GM23248 (cell line): ENCODE data around the gene HRH1. TPM values are rescaled to one million over a fixed set of nuclear protein-coding genes. Genes with fewer than 3 reads are reported as not detected.

Experiments used
- DNase-seq: peaks from one replicate; pipeline ENCODE4 v3.0.0-alpha.2; 2015
- H2AFZ ChIP-seq: fragments of 200-600 bp; sonication (generic); 2 replicates; pipeline ENCODE4 v1.6.1; 2016; ENCODE audit warnings: antibody characterized with exemption
- H3F3A ChIP-seq: fragments of 200-600 bp; sonication (generic); 2 replicates; pipeline ENCODE4 v1.6.1; 2016; ENCODE audit warnings: mild to moderate bottlenecking, antibody characterized with exemption, mixed run types; ENCODE audit not compliant: insufficient read depth
- H3K27ac ChIP-seq: fragments of 200-600 bp; sonication (generic); 2 replicates; pipeline ENCODE4 v1.5.1; 2016; ENCODE audit warnings: mild to moderate bottlenecking
- H3K27me3 ChIP-seq: fragments of 200-600 bp; sonication (generic); replicated peaks from 2 replicates; pipeline ENCODE4 v1.6.1; 2016; ENCODE audit warnings: mild to moderate bottlenecking; ENCODE audit not compliant: insufficient read depth
- H3K36me3 ChIP-seq: fragments of 200-600 bp; sonication (generic); 2 replicates; pipeline ENCODE4 v1.6.1; 2016; ENCODE audit warnings: low read depth, mild to moderate bottlenecking
- H3K4me1 ChIP-seq: fragments of 200-600 bp; sonication (generic); 2 replicates; pipeline ENCODE4 v1.6.1; 2016; ENCODE audit warnings: mild to moderate bottlenecking; ENCODE audit not compliant: insufficient read depth
- H3K4me2 ChIP-seq: fragments of 200-600 bp; sonication (generic); one replicate; pipeline ENCODE4 v1.6.1; 2016; ENCODE audit warnings: mild to moderate bottlenecking; ENCODE audit not compliant: unreplicated experiment
- H3K4me3 ChIP-seq: fragments of 200-600 bp; sonication (generic); 2 replicates; pipeline ENCODE4 v1.5.1; 2016; ENCODE audit warnings: mild to moderate bottlenecking
- H3K79me2 ChIP-seq: fragments of 200-600 bp; sonication (generic); 2 replicates; pipeline ENCODE4 v1.6.1; 2016; ENCODE audit warnings: mild to moderate bottlenecking; ENCODE audit not compliant: insufficient read depth
- H3K9ac ChIP-seq: fragments of 200-600 bp; sonication (generic); 2 replicates; pipeline ENCODE4 v1.6.1; 2016; ENCODE audit warnings: mild to moderate bottlenecking
- H3K9me2 ChIP-seq: fragments of 200-600 bp; sonication (generic); 2 replicates; pipeline ENCODE4 v1.6.1; 2016; ENCODE audit warnings: mixed run types, mild to moderate bottlenecking, moderate library complexity; ENCODE audit not compliant: insufficient read depth
- H3K9me3 ChIP-seq: fragments of 200-600 bp; sonication (generic); one replicate; pipeline ENCODE4 v1.6.1; 2017; ENCODE audit warnings: low read depth
- H4K20me1 ChIP-seq: fragments of 200-600 bp; sonication (generic); 2 replicates; pipeline ENCODE4 v1.6.0; 2016; ENCODE audit not compliant: insufficient read depth
- EZH2 ChIP-seq: fragments of 200-600 bp; sonication (generic); IDR thresholded peaks from 2 replicates; pipeline ENCODE4 v1.6.1; 2018; ENCODE audit warnings: antibody characterized with exemption, mild to moderate bottlenecking; ENCODE audit not compliant: insufficient read depth, poor library complexity, severe bottlenecking
- EZH2phosphoT487 ChIP-seq: fragments of 200-600 bp; sonication (generic); IDR thresholded peaks from 2 replicates; pipeline ENCODE4 v1.6.1; 2018; ENCODE audit warnings: antibody characterized with exemption, moderate library complexity, mild to moderate bottlenecking, low read depth; ENCODE audit not compliant: insufficient read depth
- WGBS, 2 experiments: methylation state at CpG; one replicate each; pipeline ENCODE4 v1.1.6; 2015 to 2017; ENCODE audit warnings: low lambda C conversion rate in 2 of 2, low coverage in 1 of 2; ENCODE audit errors: missing lambda C conversion rate in 2 of 2; 5-methylcytosine and 5-hydroxymethylcytosine counted together
- in situ Hi-C: fragments of 300-500 bp; cut with MboI; formaldehyde crosslinking; loops from 2 replicates; pipeline ENCODE4 v1.15.0; 2020
- polyA plus RNA-seq: library from polyadenylated mRNA; unstranded; fragments of >200 nt; fragmentation: Nextera tagmentation; extraction: Ambion mirVana; gene quantifications from 2 replicates; pipeline ENCODE4 v1.2.1, GENCODE V29; 2016
- total RNA-seq: library from RNA; depleted of rRNA; stranded (reverse); fragments of >200 nt; shearing (Covaris generic); gene quantifications from 2 replicates; pipeline ENCODE4 v1.2.3, GENCODE V29; 2014

Gene HRH1
- total and polyA plus RNA-seq, 2 experiments from 2014 or later, result 7.1 to 9.0 TPM

DNA sequence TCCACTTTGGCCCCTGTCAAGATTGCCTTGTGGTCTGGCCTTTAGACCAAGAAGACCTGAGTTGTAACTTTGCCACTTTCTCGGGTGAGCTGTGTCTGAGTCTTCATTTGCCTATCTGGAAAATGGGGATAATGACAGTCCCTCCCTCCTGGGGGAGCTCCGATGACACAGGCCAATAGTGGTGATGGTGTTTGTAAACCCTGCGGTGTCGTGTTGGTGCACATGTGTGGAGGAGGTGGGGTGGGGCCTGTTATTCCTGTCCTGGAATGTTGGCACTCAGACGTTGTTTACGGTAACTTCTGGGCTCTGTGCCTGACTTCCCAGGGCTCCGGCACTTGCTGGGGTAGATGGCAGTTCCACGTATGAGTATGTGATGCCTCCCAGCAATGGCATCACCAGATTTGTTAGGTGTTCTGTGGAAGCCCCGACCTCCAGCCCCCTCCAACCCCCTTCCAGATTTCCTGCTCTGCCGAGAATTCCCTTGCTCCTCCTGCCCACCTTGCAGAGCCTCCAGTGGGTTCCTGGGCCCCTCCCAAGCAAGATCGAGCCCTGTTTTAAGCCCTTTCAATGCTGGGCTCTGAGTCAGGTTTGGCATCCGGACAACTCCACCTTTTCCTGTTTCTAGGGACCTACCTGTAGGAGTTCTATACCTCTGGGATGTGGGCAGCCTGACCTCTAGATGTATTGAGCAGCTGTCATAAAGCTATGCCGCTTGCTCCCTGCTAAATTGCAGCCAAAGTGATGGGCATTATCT lies 31.4 kb downstream of the HRH1 start:
- no peak for TF ChIP-seq EZH2
- in situ Hi-C loops, result no loop called here
- peaks cover 27% of the 10 kb centered on the region for H3K4me1 ChIP-seq
- no peaks in the 10 kb centered on the region for H3K9me3 ChIP-seq
- H3K4me3 ChIP-seq, result 0 out of 2 replicates have a peak overlapping the region, but pooled peaks have one; percentile 12
- 14 to 19% methylated on average over 13 of the region's 13 CpGs for WGBS, 2 experiments
- peak overlapping the region; percentile 68 for H3K4me2 ChIP-seq
- no peak overlapping the region for H2AFZ ChIP-seq
- peak overlapping the region; percentile 76 for H3K27ac ChIP-seq
- DNase-seq, result peak; percentile 97
- peaks cover 24% of the 10 kb centered on the region for H3F3A ChIP-seq
- H4K20me1 ChIP-seq, result no peaks in the 10 kb centered on the region
- peaks cover 29% of the 10 kb centered on the region for H3K79me2 ChIP-seq
- H3K9ac ChIP-seq, result peak overlapping the region; percentile 54
- H3K27me3 ChIP-seq, result no peaks in the 10 kb centered on the region
- no peaks in the 10 kb centered on the region for H3K9me2 ChIP-seq
- no peaks in the 10 kb centered on the region for H3K36me3 ChIP-seq

DNA sequence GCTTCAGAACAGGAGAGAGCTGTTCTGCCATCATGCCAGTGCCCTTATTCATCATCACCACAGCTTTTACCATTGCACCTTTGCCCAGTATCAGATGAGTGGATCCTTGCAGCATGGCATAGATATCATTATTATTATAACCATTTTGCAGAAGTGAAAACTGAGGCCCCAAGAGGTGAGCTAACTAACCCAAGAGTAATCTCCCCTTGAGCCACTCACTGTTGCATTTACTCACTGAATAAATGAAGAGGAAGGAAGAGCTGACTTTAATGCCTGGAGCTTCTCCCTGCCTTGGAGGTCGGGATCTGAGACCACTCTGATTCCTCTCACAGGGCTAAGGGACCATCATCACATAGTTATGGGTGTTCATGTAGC lies 32.0 kb downstream of the HRH1 start:
- Histone ChIP-seq H3K9me3 (no peaks in the 10 kb centered on the region), H3K9me2 (no peaks in the 10 kb centered on the region), H3K27me3 (no peaks in the 10 kb centered on the region), H3K9ac (peak overlapping the region; percentile 54), H4K20me1 (no peaks in the 10 kb centered on the region), H3K4me1 (peaks cover 27% of the 10 kb centered on the region), H2AFZ (no peak overlapping the region), H3K4me3 (0 out of 2 replicates have a peak overlapping the region, but pooled peaks have one; percentile 12), H3F3A (peaks cover 24% of the 10 kb centered on the region), H3K79me2 (peaks cover 34% of the 10 kb centered on the region), H3K36me3 (no peaks in the 10 kb centered on the region), H3K27ac (peak overlapping the region; percentile 76), H3K4me2 (peak overlapping the region; percentile 68)
- 13 to 18% methylated on average over 1 of the region's 1 CpG for WGBS, 2 experiments
- DNase-seq, result no peak
- in situ Hi-C loops, result no loop called here
- no peak for TF ChIP-seq EZH2phosphoT487
- no peak for TF ChIP-seq EZH2

DNA sequence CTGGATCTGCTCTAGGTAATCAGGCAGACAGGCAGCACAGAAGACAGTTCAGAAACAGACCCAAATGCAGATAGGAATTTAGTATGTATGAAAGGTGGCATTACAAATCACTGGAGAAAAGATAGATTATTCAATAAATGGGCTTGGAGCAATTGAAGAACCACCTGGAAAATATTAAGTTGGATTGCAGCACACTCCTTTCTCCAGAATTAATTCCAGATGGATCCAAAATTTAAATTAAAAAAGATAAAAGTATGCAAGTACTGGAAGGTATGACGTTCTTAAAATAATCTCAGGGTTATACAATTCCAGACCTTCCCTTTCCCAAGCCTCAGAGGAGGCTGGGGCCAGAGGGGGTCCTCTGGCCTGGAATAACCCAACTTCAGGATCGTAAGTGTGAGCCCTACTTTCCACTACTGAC lies 32.5 kb downstream of the HRH1 start:
- TF ChIP-seq EZH2 (no peak), EZH2phosphoT487 (no peak)
- Histone ChIP-seq H2AFZ (no peak overlapping the region), H3K9ac (peak overlapping the region; percentile 54), H3K27me3 (no peaks in the 10 kb centered on the region), H3K79me2 (peaks cover 39% of the 10 kb centered on the region), H3K4me2 (peak overlapping the region; percentile 68), H3K27ac (peak overlapping the region; percentile 76), H3F3A (peaks cover 24% of the 10 kb centered on the region), H3K4me1 (peaks cover 27% of the 10 kb centered on the region), H3K9me3 (no peaks in the 10 kb centered on the region), H3K9me2 (no peaks in the 10 kb centered on the region), H4K20me1 (no peaks in the 10 kb centered on the region), H3K36me3 (no peaks in the 10 kb centered on the region), H3K4me3 (no peak overlapping the region)
- in situ Hi-C loops, result no loop called here
- WGBS, 2 experiments, result 11 to 13% methylated on average over 2 of the region's 2 CpGs
- DNase-seq, result peak; percentile 69

DNA sequence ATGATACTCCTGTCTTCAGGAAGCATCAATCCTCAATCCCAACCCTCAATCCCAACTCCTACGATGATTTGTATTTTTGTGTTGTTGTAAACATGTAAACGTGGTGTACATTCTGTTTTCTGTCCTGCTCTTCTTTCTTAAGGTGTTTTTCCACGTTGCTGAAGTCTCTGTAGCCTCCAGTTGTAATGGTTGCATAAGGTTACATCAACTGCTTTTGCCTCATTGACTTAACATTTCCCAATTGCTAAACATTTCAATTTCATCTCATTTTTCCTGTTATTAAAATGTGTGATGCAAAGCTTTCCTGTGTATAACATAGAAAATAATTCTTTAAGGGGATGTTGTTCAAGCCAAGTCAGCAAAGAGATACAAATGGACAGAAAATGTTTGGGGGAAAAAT lies 33.4 kb downstream of the HRH1 start:
- no peaks in the 10 kb centered on the region for H3K36me3 ChIP-seq
- DNase-seq, result peak; percentile 17
- H3K4me1 ChIP-seq, result peaks cover 27% of the 10 kb centered on the region
- WGBS, 2 experiments, result 80 to 88% methylated on average over 3 of the region's 3 CpGs
- H3F3A ChIP-seq, result peaks cover 24% of the 10 kb centered on the region
- peak overlapping the region; percentile 76; the same call in 1 of the 2 replicates for H3K27ac ChIP-seq
- peaks cover 41% of the 10 kb centered on the region for H3K79me2 ChIP-seq
- H3K4me3 ChIP-seq, result no peak overlapping the region
- H3K9me3 ChIP-seq, result no peaks in the 10 kb centered on the region
- no peaks in the 10 kb centered on the region for H3K27me3 ChIP-seq
- in situ Hi-C loops, result no loop called here
- no peak overlapping the region; the same call in 1 of the 2 replicates for H3K9ac ChIP-seq
- TF ChIP-seq EZH2 (no peak), EZH2phosphoT487 (no peak)
- no peak overlapping the region for H2AFZ ChIP-seq
- H3K9me2 ChIP-seq, result no peaks in the 10 kb centered on the region
- no peaks in the 10 kb centered on the region for H4K20me1 ChIP-seq
- H3K4me2 ChIP-seq, result peak overlapping the region; percentile 68
